GM12801 (cell line): Measurements from ENCODE around the gene RTKN2.

Experiments
- TF ChIP-seq, protein P1 (sequence below): IDR thresholded peaks from one replicate; pipeline ENCODE4 v1.5.1; 2011; ENCODE audit warnings: control low read depth; ENCODE audit not compliant: insufficient read length; ENCODE audit errors: extremely low read depth

Gene RTKN2

DNA sequence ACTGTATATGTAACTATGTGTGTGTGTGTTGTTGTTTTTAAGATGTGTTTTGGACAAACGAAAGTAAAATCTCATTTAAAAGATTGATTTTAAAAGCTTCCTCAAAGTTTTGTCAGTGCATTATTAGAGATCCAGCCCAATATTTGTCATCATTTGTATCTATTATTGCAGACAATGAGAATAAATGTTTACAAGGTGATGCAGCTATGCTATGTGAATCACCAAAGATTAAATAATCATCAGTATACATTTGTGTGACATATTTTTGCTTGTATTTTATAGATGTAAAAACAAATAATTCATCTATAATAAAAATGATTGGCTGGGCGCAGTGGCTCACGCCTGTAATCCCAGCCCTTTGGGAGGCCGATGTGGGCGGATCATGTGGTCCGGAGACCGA, 35.3 kb upstream of the RTKN2 start:
- TF ChIP-seq, protein P1, sequence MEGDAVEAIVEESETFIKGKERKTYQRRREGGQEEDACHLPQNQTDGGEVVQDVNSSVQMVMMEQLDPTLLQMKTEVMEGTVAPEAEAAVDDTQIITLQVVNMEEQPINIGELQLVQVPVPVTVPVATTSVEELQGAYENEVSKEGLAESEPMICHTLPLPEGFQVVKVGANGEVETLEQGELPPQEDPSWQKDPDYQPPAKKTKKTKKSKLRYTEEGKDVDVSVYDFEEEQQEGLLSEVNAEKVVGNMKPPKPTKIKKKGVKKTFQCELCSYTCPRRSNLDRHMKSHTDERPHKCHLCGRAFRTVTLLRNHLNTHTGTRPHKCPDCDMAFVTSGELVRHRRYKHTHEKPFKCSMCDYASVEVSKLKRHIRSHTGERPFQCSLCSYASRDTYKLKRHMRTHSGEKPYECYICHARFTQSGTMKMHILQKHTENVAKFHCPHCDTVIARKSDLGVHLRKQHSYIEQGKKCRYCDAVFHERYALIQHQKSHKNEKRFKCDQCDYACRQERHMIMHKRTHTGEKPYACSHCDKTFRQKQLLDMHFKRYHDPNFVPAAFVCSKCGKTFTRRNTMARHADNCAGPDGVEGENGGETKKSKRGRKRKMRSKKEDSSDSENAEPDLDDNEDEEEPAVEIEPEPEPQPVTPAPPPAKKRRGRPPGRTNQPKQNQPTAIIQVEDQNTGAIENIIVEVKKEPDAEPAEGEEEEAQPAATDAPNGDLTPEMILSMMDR = no peak

DNA sequence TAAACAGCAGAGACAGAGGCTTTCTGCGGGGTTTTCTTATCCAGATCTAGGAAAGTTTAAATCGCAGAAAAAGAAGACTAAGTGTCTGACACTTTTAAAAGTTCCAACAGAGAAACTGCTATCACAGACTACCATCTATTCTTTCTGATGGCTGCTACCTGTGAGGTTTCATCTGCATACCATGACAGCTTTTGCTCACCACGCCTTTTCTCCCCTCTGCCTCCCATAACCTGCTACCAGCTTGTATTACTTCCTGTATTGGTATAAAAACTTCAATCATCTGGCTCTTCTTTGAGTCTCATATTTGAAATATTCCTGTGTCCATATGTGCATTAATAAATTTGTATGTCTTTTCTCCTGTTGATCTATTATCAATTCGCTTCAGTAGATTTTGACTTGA, 34.1 kb upstream of the RTKN2 start:
- TF ChIP-seq, protein P1 = no peak

DNA sequence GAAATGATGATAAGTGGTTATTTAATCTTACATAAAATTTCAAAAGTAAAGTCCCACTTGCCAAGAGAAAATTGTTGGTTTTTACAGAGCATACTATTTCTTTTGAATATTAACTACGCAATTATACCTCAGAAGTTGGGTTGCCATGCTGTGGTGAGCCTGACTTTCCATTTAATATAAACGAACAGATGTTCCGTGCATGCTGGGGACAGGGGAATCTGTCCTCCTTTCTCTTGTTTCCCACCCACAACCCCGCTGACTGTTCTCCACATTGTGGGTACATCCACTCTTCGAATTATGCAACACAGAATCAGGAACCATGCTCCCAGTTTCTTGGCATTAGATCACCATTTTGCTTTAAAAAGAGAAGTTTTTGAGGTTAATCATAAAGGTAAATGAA, 29.2 kb upstream of the RTKN2 start:
- TF ChIP-seq, protein P1 = no peak

DNA sequence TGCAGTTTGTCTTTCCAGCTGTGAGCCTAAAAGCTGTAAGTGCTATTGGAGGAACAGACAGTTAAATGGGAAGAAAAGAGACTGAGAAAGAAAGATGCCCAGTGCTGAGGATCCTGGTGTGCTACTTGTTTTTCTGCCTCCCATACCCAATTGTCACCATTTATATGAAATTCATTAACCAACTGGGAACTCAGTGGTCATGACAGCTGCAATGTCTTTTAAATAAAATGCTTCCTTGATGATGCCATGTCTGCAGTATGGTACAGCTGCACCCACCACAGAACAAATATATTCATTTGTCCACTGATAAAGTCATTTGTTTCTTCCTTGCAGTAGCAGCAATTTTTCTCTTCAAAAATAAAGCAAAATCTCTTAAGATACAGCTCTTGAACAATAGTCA, 15.6 kb upstream of the RTKN2 start:
- TF ChIP-seq, protein P1 = no peak

DNA sequence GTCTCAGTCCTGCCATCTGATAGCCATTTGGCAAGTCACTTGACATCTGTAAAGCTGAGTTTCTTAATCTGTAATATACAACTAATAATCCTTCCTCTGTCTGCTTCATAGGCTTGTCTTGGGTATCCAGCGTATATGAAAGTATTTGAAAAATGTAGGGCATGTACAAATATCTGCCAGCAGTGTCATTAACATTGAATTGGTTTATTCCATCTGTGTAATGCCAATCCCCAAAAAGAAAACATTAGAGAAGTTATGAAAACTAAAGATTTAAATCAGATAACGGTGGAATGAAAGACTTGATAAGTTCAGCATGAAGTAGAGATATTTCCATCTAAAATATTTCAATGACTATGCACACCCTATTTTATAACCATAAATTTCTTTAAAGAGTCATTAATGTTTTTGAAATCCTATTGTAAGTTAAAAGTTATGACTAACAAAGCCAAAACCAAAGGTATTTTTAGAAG, 9.8 kb upstream of the RTKN2 start:
- TF ChIP-seq, protein P1 = no peak

DNA sequence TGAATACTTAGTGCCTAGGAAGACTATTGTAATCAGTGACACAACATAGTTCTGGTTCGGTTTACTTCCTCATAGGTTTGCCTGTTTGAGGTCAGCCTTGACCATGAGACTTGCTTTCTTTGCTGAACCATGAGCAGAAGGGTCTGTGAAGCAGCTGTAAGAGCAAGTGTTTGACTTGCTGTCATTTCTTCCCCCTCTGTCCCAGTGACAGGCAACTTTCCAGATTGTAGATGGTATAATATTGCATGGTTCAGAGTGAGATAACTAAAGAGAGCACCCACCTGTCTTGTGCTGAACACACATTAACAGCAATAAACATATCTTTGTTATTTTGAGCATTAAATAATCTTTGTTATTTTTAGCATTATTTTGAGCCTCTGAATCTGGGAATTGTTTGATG, 9.3 kb upstream of the RTKN2 start:
- TF ChIP-seq, protein P1 = no peak

DNA sequence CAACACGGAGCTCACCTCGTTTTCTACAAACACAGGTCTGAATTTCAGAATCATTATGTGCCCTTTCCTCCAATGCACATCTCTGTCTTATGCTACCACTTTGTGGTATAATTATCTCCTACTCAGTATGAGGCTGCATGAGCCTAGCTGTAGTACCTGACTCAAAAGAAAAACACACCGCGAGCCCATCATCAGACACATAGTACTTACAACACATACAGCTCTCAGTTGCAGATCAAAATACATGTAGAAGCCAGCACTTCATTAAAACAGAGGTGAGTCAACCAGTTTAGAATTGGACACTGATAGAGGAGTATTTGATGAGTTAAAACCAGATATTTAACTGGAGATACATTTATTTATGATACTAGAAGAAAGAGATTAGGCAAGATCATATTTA, 1.4 kb upstream of the RTKN2 start:
- TF ChIP-seq, protein P1 = no peak

DNA sequence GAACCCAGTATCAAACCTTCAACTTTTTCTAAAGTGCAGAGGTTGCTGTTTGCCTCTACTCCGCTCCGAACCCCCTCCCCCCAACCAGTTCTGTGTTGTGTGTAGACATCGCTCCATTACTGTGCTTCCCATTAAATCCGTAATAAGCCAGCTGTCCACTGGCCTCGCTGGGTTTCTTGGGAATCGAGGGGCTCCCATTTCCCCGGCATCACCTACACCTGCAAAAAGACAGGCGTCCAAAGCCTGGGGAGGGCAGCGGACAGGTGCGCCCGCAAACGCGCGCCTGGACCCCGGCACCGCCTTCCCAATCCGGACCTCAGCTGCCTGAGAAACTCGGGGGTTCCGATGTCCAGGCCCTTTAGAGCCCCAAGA, 631 bp downstream of the RTKN2 start:
- TF ChIP-seq, protein P1 = no peak
